ENCODE data around the gene NINL.

NINL gene

DNA sequence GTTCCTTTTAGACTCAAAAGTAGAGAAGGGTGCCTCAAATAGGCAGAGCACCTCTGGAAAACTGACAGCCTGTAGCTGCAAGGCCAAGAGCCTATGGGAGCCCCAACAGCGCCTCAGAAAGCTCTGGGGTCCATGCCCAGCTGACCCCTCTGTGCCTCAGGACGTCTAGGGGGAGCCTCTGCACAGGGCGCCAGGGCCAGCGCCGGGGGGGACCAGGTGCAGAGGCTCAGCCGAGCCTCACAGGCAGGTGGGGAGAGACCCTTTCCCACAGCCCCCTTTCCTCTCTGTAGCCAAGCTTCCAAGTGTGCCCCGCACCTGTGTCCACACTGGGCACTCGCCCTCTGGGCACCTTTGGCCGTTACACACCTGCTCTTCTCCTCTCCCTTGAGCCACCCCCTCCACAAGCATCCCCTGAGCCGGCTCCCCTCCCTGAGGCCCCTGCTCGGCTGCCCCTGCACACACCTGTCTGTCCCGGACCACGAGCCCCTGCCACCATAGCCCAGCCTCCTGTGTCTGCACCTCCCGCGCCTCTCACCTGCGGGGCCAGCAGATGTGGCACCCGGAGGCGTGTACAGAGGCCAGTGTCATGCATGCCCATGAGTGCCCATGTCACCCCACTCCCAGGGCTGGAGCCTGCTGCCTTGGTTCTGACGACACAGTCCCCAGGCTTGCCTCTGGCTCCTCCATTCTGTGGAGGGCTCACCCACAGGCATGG lies 124.6 kb downstream of the NINL start:
- no peak for DNase-seq

- DNase-seq = no peak
These were observed 125.3 kb downstream of the NINL start for GRCh38 chr20:25459916-25460535.

GRCh38 chr20:25459111-25459830 lies 126.1 kb downstream of the NINL start:
- DNase-seq = no peak

GRCh38 chr20:25457886-25458680 lies 127.2 kb downstream of the NINL start:
- DNase-seq = no peak

DNA sequence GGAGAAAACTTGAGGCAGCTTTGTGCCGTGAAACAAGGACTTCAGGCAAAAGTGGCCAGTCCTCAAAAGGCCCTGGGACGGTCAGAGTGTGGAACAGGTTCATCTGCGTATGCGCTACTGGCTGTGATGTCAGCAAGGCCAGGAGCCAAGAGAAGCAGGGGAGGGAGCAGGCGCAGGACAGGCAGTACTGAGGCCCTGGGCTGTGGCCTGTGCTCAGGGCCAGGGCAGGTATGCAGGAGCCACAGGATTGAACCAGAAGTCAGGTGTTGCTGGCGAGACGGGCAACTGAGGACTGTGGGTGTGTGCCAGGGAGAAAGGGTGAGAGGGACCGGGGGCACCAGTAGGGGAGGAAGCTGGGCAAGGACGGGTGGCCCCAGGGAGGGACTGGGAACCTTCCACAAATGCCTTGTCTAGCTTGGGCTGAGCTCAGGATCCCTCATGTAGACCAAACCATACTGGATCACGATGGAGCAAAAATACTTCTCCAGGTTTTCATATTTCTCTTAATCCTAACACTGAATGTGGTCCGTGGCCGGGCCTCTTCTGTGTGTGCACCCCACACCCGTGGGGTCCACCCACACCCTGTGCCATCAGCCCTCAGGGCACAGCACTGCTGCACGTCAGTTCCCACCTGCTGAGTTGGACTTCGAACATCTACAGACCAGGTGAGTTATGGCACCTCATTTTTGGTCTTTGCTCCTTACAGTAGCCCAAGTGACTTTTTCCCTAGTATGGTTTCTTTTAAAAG lies 131.0 kb downstream of the NINL start:
- DNase-seq = no peak

DNA sequence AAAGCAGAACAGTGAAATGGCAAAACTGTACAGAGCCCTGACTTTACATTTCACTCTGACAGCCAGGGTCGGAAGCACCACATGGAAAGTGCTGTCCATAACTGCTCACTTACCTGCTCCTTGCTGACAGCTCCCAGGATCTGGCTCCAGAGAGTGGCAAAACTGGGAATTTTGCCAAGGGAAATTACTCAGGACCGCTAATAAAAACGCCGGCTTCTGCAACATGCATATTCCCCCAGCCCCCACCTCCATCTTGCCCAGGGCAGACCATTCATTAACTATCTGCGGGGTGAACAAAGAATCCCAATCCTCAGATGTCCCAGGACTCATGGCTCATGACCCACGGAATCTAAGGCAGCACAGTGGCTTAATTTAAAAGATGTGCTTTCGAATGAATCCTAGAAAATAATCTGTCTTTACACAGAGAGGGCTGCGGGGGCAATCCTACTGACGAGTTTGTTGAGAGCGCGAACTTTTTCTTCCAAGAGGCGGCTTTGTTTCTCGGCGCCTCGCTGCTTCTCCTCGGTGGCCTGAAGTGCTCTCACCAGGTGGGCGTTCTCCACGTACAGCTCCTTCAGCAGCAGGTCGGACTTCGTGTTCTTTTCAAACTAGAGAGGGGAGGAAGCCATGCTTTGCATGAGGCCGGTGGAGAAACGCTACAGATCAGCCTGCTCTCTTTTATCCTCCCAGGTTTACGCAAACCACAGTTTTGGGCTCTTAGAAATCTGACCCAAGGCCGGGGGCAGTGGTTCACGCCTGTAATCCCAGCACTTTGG lies 132.1 kb downstream of the NINL start:
- no peak for DNase-seq

DNA sequence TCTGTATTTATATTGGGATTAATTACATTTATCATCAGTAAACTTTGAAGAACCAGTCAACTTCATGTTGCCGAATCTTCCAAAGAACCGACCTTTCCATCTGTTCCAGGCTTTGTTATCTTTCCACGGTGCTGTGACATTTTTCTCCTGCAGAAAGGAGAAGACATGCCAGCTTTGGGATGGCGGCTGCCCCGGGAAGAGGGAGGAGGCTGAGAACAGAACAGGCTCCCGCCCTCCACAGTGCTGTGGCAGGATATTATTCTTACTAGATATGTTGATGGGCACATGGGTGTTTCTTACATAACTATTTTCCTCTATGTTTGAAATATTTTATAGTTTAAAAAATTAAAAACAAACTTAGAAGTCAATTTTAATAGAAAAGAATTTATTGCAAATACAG lies 133.0 kb downstream of the NINL start:
- DNase-seq = no peak

- DNase-seq = no peak
These were observed 137.7 kb downstream of the NINL start for GRCh38 chr20:25447671-25448070.

DNA sequence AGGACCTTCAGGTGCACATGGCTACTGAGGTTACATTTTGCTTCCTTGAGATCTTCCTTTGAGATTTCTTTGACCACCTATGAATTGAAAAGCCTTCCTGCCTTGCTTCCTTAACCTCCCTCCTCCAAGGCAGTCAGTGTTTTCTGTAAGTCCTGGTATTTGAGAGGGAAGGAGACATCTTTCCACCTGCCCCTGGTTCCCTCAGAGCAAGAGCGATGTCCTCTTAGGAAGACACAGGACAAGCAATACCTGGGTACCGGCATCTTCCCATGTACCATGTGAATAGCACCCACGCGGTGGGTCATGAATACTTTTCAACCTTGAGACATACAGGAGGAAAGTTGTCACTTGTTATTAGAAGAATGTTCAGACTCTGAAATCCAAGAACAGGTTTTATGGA lies 140.8 kb downstream of the NINL start:
- no peak for DNase-seq

GRCh38 chr20:25439328-25439727 lies 146.0 kb downstream of the NINL start:
- DNase-seq = peak; percentile 8

DNA sequence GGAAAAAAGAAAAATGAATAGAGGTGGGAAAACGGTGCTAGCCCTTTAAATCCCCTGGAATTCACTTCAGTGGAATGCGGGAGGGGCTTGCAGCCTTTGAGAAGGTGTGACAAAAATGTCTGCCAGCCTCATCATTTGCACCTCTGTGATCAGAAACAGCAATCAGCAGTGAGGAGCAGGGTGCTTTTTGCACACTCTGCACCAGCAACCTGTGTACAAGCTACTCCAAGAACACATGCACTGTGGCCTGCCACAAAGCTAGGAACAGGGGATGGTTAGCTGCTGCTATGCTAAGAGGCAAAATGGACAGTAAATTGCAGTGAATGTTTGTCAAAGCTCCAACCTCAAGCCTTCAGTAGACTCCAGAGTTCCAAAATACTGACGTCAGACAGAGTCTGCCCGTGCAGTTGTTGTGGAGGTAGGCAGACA lies 148.2 kb downstream of the NINL start:
- DNase-seq = no peak

GRCh38 chr20:25424536-25424935 lies 160.8 kb downstream of the NINL start:
- no peak for DNase-seq

DNA sequence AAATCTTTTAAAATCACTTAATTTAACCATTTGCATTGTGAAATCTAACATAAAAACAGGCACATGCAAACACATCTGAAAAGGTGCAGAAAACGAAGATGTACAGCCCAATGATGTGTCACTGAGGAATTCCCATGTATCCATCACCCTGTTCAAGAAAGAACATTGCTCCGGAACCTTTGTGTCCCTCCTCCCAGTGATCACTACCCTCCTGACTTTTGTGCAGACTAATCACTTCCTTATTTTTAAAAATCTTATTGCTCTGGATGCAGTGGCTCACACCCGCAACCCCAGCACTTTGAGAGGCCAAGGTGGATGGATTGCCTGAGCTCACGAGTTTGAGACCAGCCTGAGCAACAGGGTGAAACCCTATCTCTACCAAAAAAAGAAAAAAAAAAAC lies 163.3 kb downstream of the NINL start:
- no peak for DNase-seq

- DNase-seq = no peak
These were observed 164.2 kb downstream of the NINL start for GRCh38 chr20:25421102-25421501.

- DNase-seq = no peak
These were observed 166.6 kb downstream of the NINL start for GRCh38 chr20:25418776-25419175.

DNA sequence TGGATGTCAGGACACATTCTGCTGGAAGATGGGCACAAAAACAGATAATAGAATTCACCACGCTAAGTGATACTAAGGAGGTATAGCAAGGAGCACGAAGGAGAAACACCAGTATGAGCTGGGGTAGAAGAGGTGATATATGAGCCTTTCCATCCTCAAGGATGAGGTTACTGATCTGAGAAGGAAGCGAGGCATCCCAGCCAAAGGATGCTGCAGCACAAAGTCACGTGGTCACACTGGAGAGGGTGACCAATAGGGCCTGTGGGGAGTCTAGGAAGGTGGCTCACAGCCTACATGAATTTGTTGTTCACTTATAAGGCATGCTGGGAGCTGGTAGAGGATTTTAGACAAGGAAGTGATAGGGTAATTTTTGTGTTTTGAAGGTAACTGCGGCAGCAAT lies 176.4 kb downstream of the NINL start:
- DNase-seq = no peak

- no peak for DNase-seq
These were observed 177.2 kb downstream of the NINL start for GRCh38 chr20:25408170-25408547.

GRCh38 chr20:25407311-25408169 lies 177.8 kb downstream of the NINL start, which contains the start of gene GINS1:
GINS1 (plus strand) TSS chr20:25407673; CDS start chr20:25407821, 148 bp downstream.
- DNase-seq = peak; percentile 70

Data from GF-D8 (cell line).